Measurements from ENCODE around the gene RHBDD2.
A peak's percentile ranks its signal among the peaks of the same experiment; 100 is the strongest.

RHBDD2 gene

GRCh38 chr7:75920431-75921161 is 41.8 kb downstream of the RHBDD2 start:
- no peak for DNase-seq (ENCODE audit: low spot score)

- DNase-seq (ENCODE audit: low spot score) = no peak
These were observed 42.6 kb downstream of the RHBDD2 start for GRCh38 chr7:75921479-75921878.

- DNase-seq (ENCODE audit: low spot score) = no peak
These were observed 44.3 kb downstream of the RHBDD2 start for GRCh38 chr7:75922966-75923603.

GRCh38 chr7:75924256-75924655 is 45.4 kb downstream of the RHBDD2 start:
- no peak for DNase-seq (ENCODE audit: low spot score)

- peak; percentile 19 for DNase-seq (ENCODE audit: low spot score)
These were observed 46.1 kb downstream of the RHBDD2 start for GRCh38 chr7:75924889-75925288.

- DNase-seq (ENCODE audit: low spot score) = no peak
These were observed 47.0 kb downstream of the RHBDD2 start for GRCh38 chr7:75925717-75926435.

GRCh38 chr7:75928568-75928914 is 49.7 kb downstream of the RHBDD2 start:
- DNase-seq (ENCODE audit: low spot score) = no peak

GRCh38 chr7:75931680-75932079 is 52.8 kb downstream of the RHBDD2 start:
- peak; percentile 26 for DNase-seq (ENCODE audit: low spot score)

- peak; percentile 74 for DNase-seq (ENCODE audit: low spot score)
These were observed 59.3 kb downstream of the RHBDD2 start for GRCh38 chr7:75937958-75938786.
